Psoas muscle (tissue), 8 donors: ENCODE data around the gene CENATAC. TPM values are rescaled to one million over a fixed set of nuclear protein-coding genes. Genes with fewer than 3 reads are reported as not detected.
"Not testable (repeated sequence)": the region's sequence is repeated elsewhere in the genome, so short reads cannot be mapped to it uniquely, and the experiment has no call there.

Experiments used
- ATAC-seq, 4 donors: fragments of 200-7000 bp; cut with Tn5 transposase; one replicate each; pipeline ENCODE4 v1.9.1; 2020; ENCODE audit warnings: moderate library complexity in 3 of 4, mild to moderate bottlenecking in 2 of 4
- DNase-seq, 2 donors: peaks; one replicate each; pipeline ENCODE4 v3.0.0-alpha.2; 2020
- H3K27ac ChIP-seq: fragments of 200-600 bp; one replicate; pipeline ENCODE4 v1.8.0; 2022
- H3K27me3 ChIP-seq, 3 donors: fragments of 200-600 bp in 1 of 3; one replicate each; pipeline versions ENCODE4 v1.6.1 to v1.8.0; 2013 to 2022; ENCODE audit warnings: low read length in 2 of 3, mild to moderate bottlenecking in 2 of 3, moderate library complexity in 1 of 3; ENCODE audit not compliant: insufficient read depth in 3 of 3
- H3K36me3 ChIP-seq, 2 donors: fragments of 200-600 bp in 1 of 2; one replicate each; pipeline versions ENCODE4 v1.6.1 to v1.8.0; 2013 to 2022; ENCODE audit warnings: low read depth in 1 of 2, mild to moderate bottlenecking in 1 of 2, moderate library complexity in 1 of 2; ENCODE audit not compliant: insufficient read depth in 1 of 2
- H3K4me1 ChIP-seq: fragments of 200-600 bp; one replicate; pipeline ENCODE4 v1.8.0; 2022
- H3K4me3 ChIP-seq: fragments of 200-600 bp; one replicate; pipeline ENCODE4 v1.8.0; 2022; ENCODE audit warnings: mild to moderate bottlenecking
- H3K9me3 ChIP-seq: fragments of 200-600 bp; one replicate; pipeline ENCODE4 v1.8.0; 2022
- CTCF ChIP-seq: fragments of 200-600 bp; IDR thresholded peaks from one replicate; pipeline ENCODE4 v1.8.0; 2022; ENCODE audit warnings: antibody characterized with exemption
- WGBS, 3 donors: extraction: QIAGEN DNeasy Blood & Tissue Kit; methylation state at CpG; one replicate each; pipeline versions ENCODE4 v1.1.6 to v1.1.7; 2013; 5-methylcytosine and 5-hydroxymethylcytosine counted together
- intact Hi-C, 2 donors: fragments of 100-400 bp; cut with DNase I; formaldehyde crosslinking; loops; one replicate each; pipeline versions ENCODE4 v1.11.0 to v1.14.2; 2022
- polyA plus RNA-seq, 3 donors: library from polyadenylated mRNA; stranded (reverse); fragments of 200-250 nt; gene quantifications; one replicate each; pipeline ENCODE4 v1.2.3, GENCODE V29; 2013
- total RNA-seq, 4 donors: library from RNA; stranded (reverse); fragmentation: NEBNext Ultra II Directional in 2 of 4; extraction: Animal tissue kit (Norgen Biotek cat#: 25700) in 2 of 4; gene quantifications; one replicate each; pipeline versions ENCODE4 v1.2.1 to v1.2.4, GENCODE V29; 2021 to 2023
- donor health status: healthy with polysubstance abuse.
- donor health status: DM: no; HTN: no; CAD: no; lungs with moderate emphysema.
- donor health status: Bipolar disorder and iron deficiency.
- donor health status: healthy.
- donor health status: DM: yes; HTN: yes; CAD: no.
- donor health status: DM: no; HTN: no; CAD: no.
- donor health status: DM: no; HTN: no; CAD: no.
- donor health status: DM: yes; HTN: yes; CAD: no.

Gene CENATAC
- total and polyA plus RNA-seq, 7 donors: 5.4 to 23.5 (median 10.1) TPM

DNA sequence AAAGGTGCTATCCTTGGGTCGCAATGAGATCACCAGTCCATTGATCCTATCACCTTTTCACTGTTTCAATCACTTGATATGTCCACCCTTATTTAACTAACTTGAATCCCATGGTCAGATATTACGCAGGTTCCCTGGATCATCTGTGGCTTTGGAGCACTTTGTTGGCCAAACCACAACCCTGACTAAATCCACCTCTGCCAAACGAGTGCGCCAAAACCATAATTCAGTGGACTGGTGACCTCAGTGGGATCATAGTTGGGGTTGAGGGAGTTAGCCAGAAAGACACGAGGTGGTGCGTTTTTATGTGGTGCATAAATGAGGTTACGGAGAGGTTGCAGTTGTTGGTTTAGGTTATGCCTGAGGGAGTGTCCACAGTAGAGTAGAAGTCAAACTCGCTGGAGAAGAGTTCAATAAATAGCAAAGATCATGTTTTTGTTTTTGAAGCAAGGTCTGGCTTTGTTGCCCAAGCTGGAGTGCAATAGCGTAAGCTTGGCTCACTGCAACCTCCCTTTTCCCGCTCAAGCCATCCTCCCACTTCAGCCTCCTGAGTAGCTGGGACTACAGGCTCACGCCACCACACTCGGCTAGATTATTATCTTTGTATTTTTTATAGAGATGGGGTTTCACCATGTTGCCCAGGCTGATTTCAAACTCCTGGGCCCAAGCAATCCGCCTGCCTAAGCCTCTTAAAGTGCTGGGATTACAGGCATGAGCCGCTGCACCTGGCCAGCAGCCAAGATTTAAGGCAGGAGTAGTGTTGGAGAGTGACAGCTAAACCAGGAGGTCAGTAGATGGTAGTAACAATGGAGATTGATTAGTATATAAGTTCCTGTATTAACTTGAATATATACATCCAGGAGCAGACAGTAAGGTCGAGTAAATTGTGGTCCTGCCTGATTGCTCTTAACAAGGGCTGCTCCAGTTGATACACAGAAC, 21.9 kb upstream of the CENATAC start:
- Histone ChIP-seq H3K4me1 (no peaks in the 10 kb centered on the region), H3K27me3 (peaks cover 0 to 11% (median 4%) of the 10 kb centered on the region in 3 donors), H3K27ac (no peak overlapping the region), H3K4me3 (no peak overlapping the region), H3K36me3 (no peaks in the 10 kb centered on the region), H3K9me3 (no peaks in the 10 kb centered on the region)
- no peak for TF ChIP-seq CTCF
- 74 to 79% (median 74%) methylated on average over 15 of the region's 15 CpGs for WGBS, 3 donors
- DNase-seq (no peak), ATAC-seq (no peak)
- intact Hi-C loops: no loop called here

GRCh38 chr11:118979434-118979833, 18.5 kb upstream of the CENATAC start:
- DNase-seq (no peak), ATAC-seq (no peak)
- no peak overlapping the region for H3K4me3 ChIP-seq
- no peaks in the 10 kb centered on the region for H3K4me1 ChIP-seq
- intact Hi-C loops: no loop called here
- no peaks in the 10 kb centered on the region for H3K36me3 ChIP-seq
- H3K27ac ChIP-seq: no peak overlapping the region
- TF ChIP-seq CTCF: no peak
- WGBS, 3 donors: 47 to 56% (median 56%) methylated on average over 9 of the region's 9 CpGs
- no peaks in the 10 kb centered on the region for H3K27me3 ChIP-seq
- no peaks in the 10 kb centered on the region for H3K9me3 ChIP-seq

- WGBS, 3 donors: 35 to 41% (median 39%) methylated on average over 21 of the region's 21 CpGs
- DNase-seq: peak; percentile 49 to 72
- Histone ChIP-seq H3K4me3 (peak overlapping the region; percentile 18), H3K27me3 (no peaks in the 10 kb centered on the region), H3K4me1 (no peaks in the 10 kb centered on the region), H3K36me3 (no peaks in the 10 kb centered on the region), H3K9me3 (no peaks in the 10 kb centered on the region), H3K27ac (no peak overlapping the region)
- TF ChIP-seq CTCF: no peak
- ATAC-seq: no peak
- intact Hi-C loops: no loop called here
These were observed 17.6 kb upstream of the CENATAC start for GRCh38 chr11:118980191-118980881.

- ATAC-seq: peak in 3 of 4 donors; percentile 67 to 90 (median 80)
- WGBS, 3 donors: 24 to 45% (median 25%) methylated on average over 8 of the region's 8 CpGs
- not testable (repeated sequence) for H3K4me3 ChIP-seq
These were observed 13.6 kb upstream of the CENATAC start for GRCh38 chr11:118984337-118984736.

DNA sequence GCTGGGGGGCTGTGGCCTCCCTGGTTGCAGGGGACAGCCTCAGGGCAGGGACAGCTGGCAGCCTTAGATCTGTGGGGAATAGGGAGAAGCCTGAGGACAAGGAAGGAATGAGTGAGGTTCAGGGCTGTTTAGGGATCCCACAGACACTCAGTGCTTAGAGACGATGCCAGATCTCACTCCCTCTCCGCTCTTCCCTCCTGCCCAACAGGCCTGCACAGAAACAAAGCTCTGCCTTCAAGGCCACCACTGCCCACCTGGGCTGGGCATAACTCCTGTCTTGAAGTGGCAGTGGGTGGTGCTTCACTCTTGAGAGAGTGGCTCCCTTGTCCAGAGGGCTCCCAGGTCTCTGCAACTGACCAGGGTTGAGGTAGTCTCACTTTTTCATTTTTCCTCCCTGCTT, 13.1 kb upstream of the CENATAC start:
- ATAC-seq (peak; percentile 26 to 34 (median 32)), DNase-seq (no peak)
- H3K27ac ChIP-seq: peak overlapping the region; percentile 58
- H3K9me3 ChIP-seq: no peaks in the 10 kb centered on the region
- WGBS, 3 donors: 66 to 74% (median 74%) methylated on average over 2 of the region's 2 CpGs
- intact Hi-C loops: no loop called here
- no peak for TF ChIP-seq CTCF
- no peak overlapping the region for H3K4me3 ChIP-seq
- H3K36me3 ChIP-seq: no peaks in the 10 kb centered on the region
- no peaks in the 10 kb centered on the region for H3K27me3 ChIP-seq
- no peaks in the 10 kb centered on the region for H3K4me1 ChIP-seq

More at GRCh38 chr11:118984337-118984736, 13.6 kb upstream of the CENATAC start:
- H3K9me3 ChIP-seq, H3K4me1 ChIP-seq, H3K36me3 ChIP-seq, intact Hi-C loops, H3K27me3 ChIP-seq: not testable (repeated sequence)
- peak overlapping the region; percentile 58 for H3K27ac ChIP-seq
- DNase-seq: peak in 1 of 2 donors; percentile 77
